Fibroblast of lung (primary cell): ENCODE results near the gene PALM.

Experiments used
- EZH2 ChIP-seq: IDR thresholded peaks from 2 replicates; pipeline ENCODE4 v1.5.1; 2012; ENCODE audit warnings: low read length, control low read depth, mild to moderate bottlenecking; ENCODE audit errors: missing control alignments
- TF ChIP-seq, protein P1 (sequence below), 2 donors: IDR thresholded peaks in 1 of 2; conservative IDR thresholded peaks in 1 of 2; 1 replicate in 1 of 2; 2 replicates in 1 of 2; pipeline ENCODE4 v1.5.1; 2011 to 2012; ENCODE audit warnings: low read length in 2 of 2, control low read depth in 1 of 2, inconsistent platforms in 1 of 2, low read depth in 1 of 2, mild to moderate bottlenecking in 1 of 2

GRCh38 chr19:738509-739128 lies 29.9 kb downstream of the PALM start:
- TF ChIP-seq, protein P1, sequence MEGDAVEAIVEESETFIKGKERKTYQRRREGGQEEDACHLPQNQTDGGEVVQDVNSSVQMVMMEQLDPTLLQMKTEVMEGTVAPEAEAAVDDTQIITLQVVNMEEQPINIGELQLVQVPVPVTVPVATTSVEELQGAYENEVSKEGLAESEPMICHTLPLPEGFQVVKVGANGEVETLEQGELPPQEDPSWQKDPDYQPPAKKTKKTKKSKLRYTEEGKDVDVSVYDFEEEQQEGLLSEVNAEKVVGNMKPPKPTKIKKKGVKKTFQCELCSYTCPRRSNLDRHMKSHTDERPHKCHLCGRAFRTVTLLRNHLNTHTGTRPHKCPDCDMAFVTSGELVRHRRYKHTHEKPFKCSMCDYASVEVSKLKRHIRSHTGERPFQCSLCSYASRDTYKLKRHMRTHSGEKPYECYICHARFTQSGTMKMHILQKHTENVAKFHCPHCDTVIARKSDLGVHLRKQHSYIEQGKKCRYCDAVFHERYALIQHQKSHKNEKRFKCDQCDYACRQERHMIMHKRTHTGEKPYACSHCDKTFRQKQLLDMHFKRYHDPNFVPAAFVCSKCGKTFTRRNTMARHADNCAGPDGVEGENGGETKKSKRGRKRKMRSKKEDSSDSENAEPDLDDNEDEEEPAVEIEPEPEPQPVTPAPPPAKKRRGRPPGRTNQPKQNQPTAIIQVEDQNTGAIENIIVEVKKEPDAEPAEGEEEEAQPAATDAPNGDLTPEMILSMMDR (conservative IDR thresholded peaks at IDR 0.05 in 1 of 2, IDR thresholded peaks at IDR 0.05 in 1 of 2; ENCODE audit: low read depth in 1 of 2, low read length in 2 of 2) = no peak
- no peak for TF ChIP-seq EZH2
